Measurements from ENCODE around the gene ALLC. TPM values are rescaled to one million over a fixed set of nuclear protein-coding genes. Genes with fewer than 3 reads are reported as not detected.
A peak's percentile ranks its signal among the peaks of the same experiment; 100 is the strongest.

The ALLC gene
- total RNA-seq, 1 experiment from 2014 or later, result not detected

- DNase-seq (ENCODE audit: low spot score), result no peak
Observed at GRCh38 chr2:3712831-3713503, 55.0 kb downstream of the ALLC start.

DNA sequence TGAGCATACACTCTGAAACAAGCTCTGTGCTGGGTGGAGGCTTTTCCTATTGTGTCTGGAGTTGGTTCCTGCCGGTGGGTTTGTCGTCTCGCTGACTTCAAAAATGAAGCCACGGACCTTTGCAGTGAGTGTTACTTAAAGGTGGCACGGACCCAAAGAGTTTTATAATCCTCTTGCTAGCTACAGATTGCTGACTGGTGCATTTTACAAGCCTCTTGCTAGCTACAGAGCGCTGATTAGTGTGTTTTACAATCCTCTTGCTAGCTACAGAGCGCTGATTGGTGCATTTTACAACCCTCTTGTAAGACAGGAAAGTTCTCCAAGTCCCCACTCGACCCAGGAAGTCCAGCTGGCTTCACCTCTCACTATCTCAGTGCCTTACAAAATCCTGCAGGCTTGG is 60.7 kb downstream of the ALLC start:
- DNase-seq (ENCODE audit: low spot score), result no peak

GRCh38 chr2:3725002-3725401 is 67.0 kb downstream of the ALLC start:
- no peak for DNase-seq (ENCODE audit: low spot score)

DNA sequence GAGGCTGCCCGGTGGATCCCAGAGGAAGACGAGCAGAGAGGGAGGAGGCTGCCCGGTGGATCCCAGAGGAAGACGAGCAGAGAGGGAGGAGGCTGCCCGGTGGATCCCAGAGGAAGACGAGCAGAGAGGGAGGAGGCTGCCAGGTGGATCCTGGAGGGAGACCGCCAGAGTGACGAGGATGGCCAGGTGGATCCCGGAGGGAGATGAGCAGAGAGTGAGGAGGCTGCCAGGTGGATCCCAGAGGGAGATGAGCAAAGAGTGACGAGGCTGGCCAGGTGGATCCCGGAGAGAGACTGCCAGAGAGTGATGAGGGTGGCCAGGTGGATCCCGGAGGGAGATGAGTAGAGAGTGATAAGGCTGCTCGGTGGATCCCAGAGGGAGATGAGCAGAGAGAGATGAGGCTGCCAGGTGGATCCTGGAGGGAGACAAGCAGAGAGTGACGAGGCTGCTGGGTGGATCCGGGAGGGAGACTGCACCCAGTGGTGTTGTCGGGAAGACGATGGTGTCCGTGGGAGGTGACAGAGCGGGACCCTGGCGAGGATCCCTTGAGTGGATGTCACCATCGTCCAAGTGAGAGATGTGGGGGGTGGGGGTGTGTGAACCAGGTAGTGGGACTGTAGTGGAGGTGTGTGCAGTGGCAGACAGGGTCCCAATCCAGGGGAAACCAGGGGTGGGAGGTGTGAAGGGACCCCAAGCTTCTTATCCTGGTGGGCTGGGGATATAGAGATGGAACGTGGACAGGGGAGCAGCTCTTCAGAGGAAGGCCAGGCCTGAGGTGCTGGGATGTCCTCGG is 67.7 kb downstream of the ALLC start:
- no peak for DNase-seq (ENCODE audit: low spot score)

DNA sequence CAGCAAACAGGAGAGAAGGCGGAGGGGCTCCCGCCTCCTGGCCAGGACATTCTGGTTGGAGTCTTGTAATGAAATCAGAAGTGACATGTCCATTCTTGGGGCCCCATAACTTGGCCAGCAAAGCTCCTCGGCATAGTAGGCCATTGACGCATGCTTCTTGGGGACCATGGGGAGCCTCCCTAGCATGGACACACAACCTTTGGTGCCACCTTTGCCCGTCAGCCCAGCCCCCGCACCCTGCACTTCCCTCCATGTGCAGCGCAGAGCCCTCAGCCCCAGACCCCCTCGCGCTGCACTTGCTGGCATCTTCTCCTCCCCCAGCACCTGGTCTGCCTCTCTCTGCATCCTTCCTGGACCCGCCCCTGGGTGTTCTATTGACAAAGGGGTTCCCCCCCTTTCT is 68.5 kb downstream of the ALLC start:
- DNase-seq (ENCODE audit: low spot score), result no peak

- DNase-seq (ENCODE audit: low spot score), result no peak
Observed at GRCh38 chr2:3727397-3728045, 69.5 kb downstream of the ALLC start.

DNA sequence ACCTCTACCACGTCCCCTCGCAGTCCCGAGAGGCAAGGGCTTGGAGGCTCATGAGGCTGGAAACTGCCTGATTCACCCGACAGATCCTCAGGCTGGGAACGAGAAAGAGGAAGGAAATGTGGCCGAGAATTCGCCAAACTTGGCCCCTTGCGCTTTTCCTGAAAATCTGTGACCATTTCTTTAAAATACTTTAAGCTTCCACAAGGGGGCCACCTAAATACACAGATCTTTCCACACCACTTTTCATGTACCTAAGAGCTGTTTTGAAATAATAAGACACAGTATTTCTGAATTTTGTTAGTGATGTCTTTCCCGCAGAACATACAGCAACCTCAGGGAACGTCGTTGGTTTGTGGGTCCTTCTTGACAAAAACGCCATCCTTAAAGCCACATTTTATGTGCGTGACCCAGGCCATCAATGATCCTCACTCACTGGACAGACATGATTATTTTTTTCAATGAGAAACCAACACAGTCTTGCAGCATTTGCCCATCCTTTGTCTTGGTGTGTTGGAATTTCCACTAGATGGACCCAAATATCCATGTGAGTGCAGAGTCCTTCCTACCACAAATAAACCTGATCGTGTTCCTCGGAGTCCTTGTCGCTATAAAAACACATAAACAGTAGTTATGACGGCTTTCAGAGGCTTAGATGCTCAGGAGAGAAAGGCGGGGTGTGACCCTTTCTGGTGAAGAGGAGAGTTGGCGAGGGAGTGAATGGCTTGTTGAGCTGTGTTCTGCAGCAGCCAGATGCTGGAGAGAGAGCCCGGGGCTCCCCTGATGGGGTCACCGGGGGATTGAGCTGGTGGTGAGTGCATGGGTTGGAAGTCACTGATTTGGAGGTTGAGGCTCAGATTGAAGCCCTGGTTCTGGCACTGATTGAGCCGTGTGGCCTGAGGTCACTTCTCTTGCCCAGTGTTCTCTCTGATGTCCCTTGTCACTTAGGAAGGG is 70.4 kb downstream of the ALLC start:
- peak; percentile 14 for DNase-seq (ENCODE audit: low spot score)

DNA sequence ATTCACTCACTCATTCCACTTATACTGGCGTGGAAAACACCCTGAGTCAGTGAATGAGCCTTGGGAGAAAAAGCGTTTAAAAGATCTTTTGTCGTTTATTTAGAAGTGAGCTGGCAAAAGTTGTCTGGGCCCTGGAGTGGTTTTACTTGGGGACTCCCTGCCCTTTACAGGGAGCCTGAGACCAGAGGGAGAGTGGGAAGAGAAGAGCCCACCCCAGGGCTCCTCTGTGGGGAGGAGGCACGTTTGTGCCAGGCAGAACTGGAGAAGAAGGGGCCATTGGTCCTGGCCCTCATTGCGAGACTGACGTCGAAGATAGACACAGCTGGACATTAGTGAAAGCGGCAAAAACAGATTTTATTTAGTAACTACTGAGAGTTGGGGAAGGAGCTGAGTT is 71.1 kb downstream of the ALLC start:
- DNase-seq (ENCODE audit: low spot score), result no peak

GRCh38 chr2:3729786-3730185 is 71.8 kb downstream of the ALLC start:
- DNase-seq (ENCODE audit: low spot score), result no peak

DNA sequence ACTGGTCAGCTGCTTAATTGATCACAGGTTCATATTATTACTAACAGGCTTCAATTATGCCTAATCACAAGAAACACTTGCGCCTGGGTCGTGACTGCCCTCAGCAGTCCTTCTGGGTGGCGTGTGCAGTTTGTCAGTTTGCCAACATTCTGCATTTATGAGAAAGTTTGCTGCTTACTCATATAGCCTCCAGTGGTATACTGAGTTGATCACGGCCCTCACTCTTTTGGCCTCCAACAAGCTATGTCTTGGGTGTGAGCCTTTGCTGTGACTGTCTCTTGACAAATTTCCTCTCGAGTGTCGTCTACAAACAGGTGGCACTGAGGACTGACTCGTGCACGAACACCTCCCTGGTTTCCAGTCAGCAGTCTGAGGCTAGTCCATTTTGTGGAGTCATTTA is 72.6 kb downstream of the ALLC start:
- no peak for DNase-seq (ENCODE audit: low spot score)

DNA sequence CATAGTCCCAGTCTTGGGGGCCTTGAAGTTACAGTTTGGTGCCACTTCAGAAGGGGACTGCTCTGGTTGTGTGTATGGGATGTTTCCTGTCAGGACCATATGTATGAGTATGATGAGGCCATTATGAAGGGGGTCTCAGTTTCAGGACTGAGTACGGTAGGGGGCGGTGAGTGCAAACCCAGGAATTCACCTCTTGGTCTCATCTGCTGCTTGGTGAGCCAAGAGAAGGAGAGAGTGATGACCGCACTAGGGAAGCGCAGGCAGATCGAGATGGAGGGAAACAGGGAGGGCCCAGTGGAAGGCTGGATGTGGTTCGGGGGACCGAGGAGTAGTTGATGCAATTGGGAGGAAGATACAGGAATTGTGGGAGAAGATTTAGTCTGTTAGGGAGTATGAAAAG is 73.8 kb downstream of the ALLC start:
- DNase-seq (ENCODE audit: low spot score), result no peak

- no peak for DNase-seq (ENCODE audit: low spot score)
Observed at GRCh38 chr2:3736112-3736511, 78.1 kb downstream of the ALLC start.

DNA sequence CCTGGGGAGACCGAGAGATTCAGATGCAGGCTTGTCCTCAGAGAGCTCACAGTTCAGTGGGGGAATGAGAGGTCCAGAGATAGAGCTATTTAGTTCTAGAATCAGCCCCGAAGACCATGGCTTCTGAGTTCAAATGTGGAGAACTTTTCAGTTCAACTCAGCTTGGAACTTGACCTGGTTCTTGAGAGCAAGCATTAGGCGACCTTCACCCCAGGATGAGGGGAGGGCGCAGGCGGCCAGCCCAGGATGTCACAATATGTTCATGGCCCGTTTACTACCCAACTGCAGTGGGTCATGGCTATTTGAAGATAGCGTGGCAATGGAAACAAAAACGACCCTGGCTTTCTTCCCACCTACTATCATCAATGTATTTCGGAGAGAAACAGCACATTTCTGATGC is 79.1 kb downstream of the ALLC start:
- DNase-seq (ENCODE audit: low spot score), result no peak

DNA sequence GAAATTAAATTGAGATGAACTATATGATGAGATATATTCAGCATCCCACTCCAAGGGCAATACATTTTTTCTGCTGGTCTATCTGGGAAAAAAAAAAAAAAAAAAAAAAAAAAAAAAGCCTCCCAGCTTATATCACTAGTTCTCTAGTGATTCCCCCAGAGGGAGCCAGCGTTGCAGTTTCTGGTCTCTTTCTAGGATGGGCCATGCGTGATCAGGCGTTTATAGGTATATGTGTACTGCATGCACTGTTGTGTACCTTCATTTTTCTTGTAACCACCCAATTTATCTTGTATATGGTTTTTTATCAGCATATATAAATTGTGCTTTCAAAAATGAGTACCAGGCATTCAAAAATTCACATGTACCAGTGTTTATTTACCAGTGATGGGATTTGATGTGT is 80.5 kb downstream of the ALLC start:
- DNase-seq (ENCODE audit: low spot score), result peak; percentile 26

DNA sequence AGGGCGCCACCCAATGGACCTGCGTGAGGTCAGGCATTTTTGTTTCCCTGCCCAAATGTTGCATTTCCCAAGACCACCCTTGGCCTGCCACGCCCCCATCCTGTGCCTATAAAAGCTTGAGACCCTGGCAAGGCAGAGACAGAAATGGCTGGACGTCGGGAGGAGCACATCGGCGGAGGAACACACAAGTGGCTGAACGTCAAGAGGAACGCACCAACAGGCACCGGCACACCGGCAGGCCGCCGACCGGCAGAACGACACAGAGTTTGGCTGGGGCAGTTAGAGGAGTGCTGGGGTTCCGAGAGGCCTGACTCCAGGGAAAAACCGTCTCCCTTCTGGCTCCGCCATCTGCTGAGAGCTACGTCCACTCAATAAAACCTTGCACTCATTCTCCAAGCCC is 81.3 kb downstream of the ALLC start:
- DNase-seq (ENCODE audit: low spot score), result no peak

GRCh38 chr2:3741396-3741795 is 83.4 kb downstream of the ALLC start:
- no peak for DNase-seq (ENCODE audit: low spot score)

DNA sequence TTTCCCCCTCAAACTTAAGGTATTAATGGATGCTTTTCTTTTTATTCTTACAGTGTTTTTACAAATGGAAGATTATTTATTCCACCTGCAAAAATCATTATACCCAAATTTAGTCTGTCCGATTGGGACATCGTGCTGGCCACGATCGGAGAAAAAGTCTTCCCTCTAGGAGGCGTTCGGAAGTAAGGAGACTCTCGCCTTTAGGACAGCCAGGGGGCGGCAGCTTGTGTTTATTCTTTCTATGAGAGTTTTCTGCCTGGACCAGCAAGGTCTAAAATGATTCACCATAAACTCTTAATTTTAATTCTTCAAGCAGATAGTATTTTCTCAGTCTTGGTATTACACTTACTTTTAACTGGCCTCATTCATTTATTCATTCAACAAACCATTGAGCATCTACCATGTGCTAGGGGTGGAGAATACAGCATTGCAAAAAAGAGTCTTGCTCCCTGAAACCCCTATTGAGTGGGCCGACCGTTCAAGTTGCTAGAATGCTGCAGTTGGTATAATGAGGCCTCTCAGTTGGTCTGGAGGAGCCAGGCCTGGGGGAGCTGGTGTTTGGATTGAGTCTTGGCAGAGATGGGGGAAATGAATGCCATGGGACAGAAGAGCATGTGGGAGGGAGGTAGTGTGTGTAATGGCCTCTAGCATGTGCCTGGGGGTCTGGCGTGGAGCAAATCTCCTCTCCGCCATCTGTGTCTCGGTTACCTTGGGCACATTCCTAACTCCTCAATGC is 84.0 kb downstream of the ALLC start:
- DNase-seq (ENCODE audit: low spot score), result no peak

- no peak for DNase-seq (ENCODE audit: low spot score)
Observed at GRCh38 chr2:3742743-3743508, 84.9 kb downstream of the ALLC start.

DNA sequence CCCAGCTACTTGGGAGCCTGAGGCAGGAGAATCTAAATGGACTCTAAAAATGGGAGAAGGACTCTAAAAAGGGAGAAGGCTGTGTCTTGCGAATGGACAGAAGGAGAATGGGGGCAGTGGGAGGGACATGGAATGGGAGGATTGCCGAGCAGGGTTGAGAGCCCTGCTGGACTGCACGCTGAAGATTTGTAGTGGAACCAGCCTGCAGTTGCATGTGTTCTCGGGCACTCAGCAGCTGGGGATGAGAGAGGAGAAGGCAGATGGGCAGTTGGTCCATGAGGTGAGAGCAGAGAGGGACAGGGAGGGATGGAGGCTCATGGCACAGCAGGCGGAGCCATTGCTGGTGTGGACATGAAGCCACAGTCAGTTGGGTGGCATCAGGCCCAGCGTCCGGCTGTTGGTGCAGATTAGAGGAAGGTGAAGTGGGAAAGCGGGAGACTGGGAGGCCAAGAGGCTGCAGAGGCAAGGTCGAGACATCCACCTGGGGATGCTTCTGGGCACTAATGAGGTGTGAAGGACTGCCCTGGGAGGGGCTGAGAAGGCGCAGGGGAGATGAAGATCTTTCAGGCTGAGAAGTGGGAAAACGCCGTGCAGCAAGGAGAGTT is 86.1 kb downstream of the ALLC start:
- no peak for DNase-seq (ENCODE audit: low spot score)

- no peak for DNase-seq (ENCODE audit: low spot score)
Observed at GRCh38 chr2:3745920-3746319, 87.9 kb downstream of the ALLC start.

All from H4 (cell line).